ENCODE data around the gene ASIC2.

The ASIC2 gene

GRCh38 chr17:33109336-33110072 lies 183.6 kb downstream of the ASIC2 start:
- DNase-seq, result no peak

- DNase-seq, result no peak
Measured at GRCh38 chr17:33106525-33107165, 186.4 kb downstream of the ASIC2 start.

GRCh38 chr17:33105911-33106310 lies 187.2 kb downstream of the ASIC2 start:
- DNase-seq, result no peak

GRCh38 chr17:33099906-33100305 lies 193.2 kb downstream of the ASIC2 start:
- DNase-seq, result no peak

GRCh38 chr17:33099252-33099651 lies 193.8 kb downstream of the ASIC2 start:
- DNase-seq, result no peak

GRCh38 chr17:33097411-33097810 lies 195.7 kb downstream of the ASIC2 start:
- no peak for DNase-seq

- no peak for DNase-seq
Measured at GRCh38 chr17:33096161-33096560, 196.9 kb downstream of the ASIC2 start.

- no peak for DNase-seq
Measured at GRCh38 chr17:33091271-33091670, 201.8 kb downstream of the ASIC2 start.

- DNase-seq, result no peak
Measured at GRCh38 chr17:33090806-33091205, 202.3 kb downstream of the ASIC2 start.

GRCh38 chr17:33086878-33087277 lies 206.2 kb downstream of the ASIC2 start:
- no peak for DNase-seq

GRCh38 chr17:33086041-33086440 lies 207.1 kb downstream of the ASIC2 start:
- no peak for DNase-seq

GRCh38 chr17:33085256-33085655 lies 207.8 kb downstream of the ASIC2 start:
- DNase-seq, result no peak

- DNase-seq, result no peak
Measured at GRCh38 chr17:33084755-33085154, 208.3 kb downstream of the ASIC2 start.

GRCh38 chr17:33082529-33083173 lies 210.4 kb downstream of the ASIC2 start:
- no peak for DNase-seq

- no peak for DNase-seq
Measured at GRCh38 chr17:33080091-33080490, 213.0 kb downstream of the ASIC2 start.

GRCh38 chr17:33079201-33079600 lies 213.9 kb downstream of the ASIC2 start:
- no peak for DNase-seq

- DNase-seq, result no peak
Measured at GRCh38 chr17:33076979-33077378, 216.1 kb downstream of the ASIC2 start.

- no peak for DNase-seq
Measured at GRCh38 chr17:33073416-33073815, 219.7 kb downstream of the ASIC2 start.

GRCh38 chr17:33072421-33073161 lies 220.5 kb downstream of the ASIC2 start:
- no peak for DNase-seq

- no peak for DNase-seq
Measured at GRCh38 chr17:33071656-33072055, 221.4 kb downstream of the ASIC2 start.

GRCh38 chr17:33057564-33057963 lies 235.5 kb downstream of the ASIC2 start:
- DNase-seq, result no peak

GRCh38 chr17:33056399-33057146 lies 236.5 kb downstream of the ASIC2 start:
- DNase-seq, result no peak

GRCh38 chr17:33055746-33056145 lies 237.3 kb downstream of the ASIC2 start:
- no peak for DNase-seq

Data from CD4-positive, alpha-beta T cell treated with Interleukin-12 subunit alpha and Interleukin-12 subunit beta, for 1 hour (primary cell).